Kidney (tissue), 14 donors: Measurements from ENCODE around the gene SLC35B4. TPM values are rescaled to one million over a fixed set of nuclear protein-coding genes. Genes with fewer than 3 reads are reported as not detected.
A peak's percentile ranks its signal among the peaks of the same experiment; 100 is the strongest.

Experiments
- DNase-seq, 5 donors: peaks; one replicate each; pipeline ENCODE4 v3.0.0-alpha.2; 2013 to 2020
- FAIRE-seq: peaks from 2 replicates; lab custom pipeline; 2012; peaks lifted over from hg19 to GRCh38; lab: Jason Lieb, UNC
- H3K27ac ChIP-seq, 2 donors: one replicate each; pipeline ENCODE4 v1.7.0; 2013; ENCODE audit warnings: low read depth in 2 of 2, low read length in 2 of 2, inconsistent platforms in 1 of 2
- H3K27me3 ChIP-seq: one replicate; pipeline ENCODE4 v1.7.1; 2013; ENCODE audit warnings: low read length, inconsistent platforms; ENCODE audit not compliant: control insufficient read depth, insufficient read depth
- H3K36me3 ChIP-seq, 3 donors: one replicate each; pipeline versions ENCODE4 v1.7.0 to v1.7.1; 2013; ENCODE audit warnings: low read length in 3 of 3, control low read depth in 1 of 3, inconsistent platforms in 1 of 3; ENCODE audit not compliant: insufficient read depth in 3 of 3, control insufficient read depth in 2 of 3
- H3K4me1 ChIP-seq, 3 donors: one replicate each; pipeline versions ENCODE4 v1.7.0 to v1.7.1; 2013; ENCODE audit warnings: low read length in 3 of 3, inconsistent platforms in 1 of 3, low read depth in 1 of 3; ENCODE audit not compliant: control insufficient read depth in 2 of 3, insufficient read depth in 2 of 3
- H3K4me3 ChIP-seq, 3 donors: one replicate each; pipeline versions ENCODE4 v1.7.0 to v1.8.1; 2013; ENCODE audit warnings: low read length in 3 of 3, control low read depth in 1 of 3, inconsistent platforms in 1 of 3
- H3K9ac ChIP-seq, 3 donors: one replicate each; pipeline versions ENCODE4 v1.7.0 to v1.7.1; 2013; ENCODE audit warnings: low read length in 3 of 3, control low read depth in 1 of 3, inconsistent platforms in 1 of 3
- H3K9me3 ChIP-seq, 3 donors: one replicate each; pipeline versions ENCODE4 v1.7.0 to v1.7.1; 2013; ENCODE audit warnings: low read length in 3 of 3, control low read depth in 1 of 3, inconsistent platforms in 1 of 3; ENCODE audit not compliant: control insufficient read depth in 2 of 3, insufficient read depth in 1 of 3
- CTCF ChIP-seq: IDR thresholded peaks from 3 replicates; pipeline ENCODE4 v1.5.1; 2012; ENCODE audit warnings: mild to moderate bottlenecking, moderate library complexity, borderline replicate concordance; ENCODE audit not compliant: insufficient read depth; ENCODE audit errors: extremely low read depth
- intact Hi-C: fragments of 100-400 bp; cut with DNase I; formaldehyde crosslinking; loops from one replicate; pipeline ENCODE4 v1.11.1; 2022
- polyA plus RNA-seq: library from polyadenylated mRNA; stranded (reverse); fragments of 350-450 nt; fragmentation: Illumina TruSeq; extraction: RNeasy Lipid Tissue Mini Kit (QIAGEN cat#74804); gene quantifications from one replicate; pipeline ENCODE4 v1.2.3, GENCODE V29; 2014; ENCODE audit warnings: low read depth, low replicate concordance; ENCODE audit not compliant: insufficient read depth
- total RNA-seq: library from RNA; stranded (reverse); fragmentation: NEBNext Ultra II Directional; extraction: Animal tissue kit (Norgen Biotek cat#: 25700); gene quantifications from one replicate; pipeline ENCODE4 v1.2.1, GENCODE V29; 2021
- donor health status: control.
- donor health status: control.
- donor health status: control.
- donor health status: control.
- donor health status: control.
- donor health status: DM: yes; HTN: yes; CAD: no.
- donor health status: Normal renal cell carcinoma (clear cell type).

SLC35B4 gene
- total and polyA plus RNA-seq, 2 donors from 2014 or later = 12.9 to 19.6 TPM

DNA sequence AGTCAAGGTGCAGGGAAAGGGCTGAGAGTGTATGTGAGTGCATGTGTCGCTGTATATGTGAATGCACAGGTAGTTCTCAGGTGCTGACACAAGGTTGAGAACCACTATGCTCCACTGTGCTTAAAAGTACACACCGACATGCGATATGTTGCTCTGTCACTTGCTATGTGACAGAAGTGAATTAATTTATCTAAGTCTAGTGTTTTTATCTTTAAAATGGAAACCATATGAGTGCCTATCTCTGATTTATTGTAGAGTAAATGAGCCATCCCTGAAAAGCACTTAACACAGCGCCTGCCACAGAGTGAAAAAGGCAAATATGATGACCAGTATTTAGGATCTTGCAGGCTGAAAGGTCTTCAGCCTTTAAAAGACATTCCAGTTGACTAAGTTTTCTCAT is 4.9 kb downstream of the SLC35B4 start:
- H3K36me3 ChIP-seq = peaks cover 0 to 5% (median 0%) of the 10 kb centered on the region in 3 donors
- H3K9me3 ChIP-seq = no peaks in the 10 kb centered on the region
- no peak overlapping the region for H3K9ac ChIP-seq
- peak overlapping the region in 1 of 2 donors; percentile 58 for H3K27ac ChIP-seq
- no peak for TF ChIP-seq CTCF
- peaks cover 0 to 10% (median 0%) of the 10 kb centered on the region in 3 donors for H3K4me1 ChIP-seq
- no peaks in the 10 kb centered on the region for H3K27me3 ChIP-seq
- FAIRE-seq = no peak
- no peak for DNase-seq
- intact Hi-C loops = no loop called here
- no peak overlapping the region for H3K4me3 ChIP-seq

DNA sequence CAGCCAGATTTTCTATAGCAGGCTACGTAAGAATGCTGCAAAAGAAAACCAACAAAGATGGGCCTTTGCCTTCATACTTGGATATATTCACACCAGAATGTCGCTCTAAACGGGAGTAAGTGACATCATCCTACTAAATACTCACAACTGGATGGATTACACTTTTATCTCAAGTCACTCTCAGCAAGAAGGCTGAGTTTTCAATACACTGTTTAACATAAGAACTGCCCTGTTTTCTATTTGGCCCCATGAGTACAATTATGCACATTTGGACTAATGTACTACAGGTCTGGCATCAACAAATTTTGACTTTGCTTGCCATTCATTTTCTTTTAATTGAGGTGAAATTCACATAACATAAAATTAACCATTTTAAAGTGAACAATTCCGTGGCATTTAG is 8.2 kb downstream of the SLC35B4 start:
- Histone ChIP-seq H3K4me1 (peaks cover 0 to 7% (median 0%) of the 10 kb centered on the region in 3 donors), H3K27ac (no peak overlapping the region), H3K9ac (no peak overlapping the region), H3K9me3 (no peaks in the 10 kb centered on the region), H3K4me3 (no peak overlapping the region), H3K36me3 (peaks cover 4 to 16% (median 12%) of the 10 kb centered on the region in 3 donors), H3K27me3 (no peaks in the 10 kb centered on the region)
- intact Hi-C loops = no loop called here
- DNase-seq = no peak
- FAIRE-seq = no peak
- no peak for TF ChIP-seq CTCF

DNA sequence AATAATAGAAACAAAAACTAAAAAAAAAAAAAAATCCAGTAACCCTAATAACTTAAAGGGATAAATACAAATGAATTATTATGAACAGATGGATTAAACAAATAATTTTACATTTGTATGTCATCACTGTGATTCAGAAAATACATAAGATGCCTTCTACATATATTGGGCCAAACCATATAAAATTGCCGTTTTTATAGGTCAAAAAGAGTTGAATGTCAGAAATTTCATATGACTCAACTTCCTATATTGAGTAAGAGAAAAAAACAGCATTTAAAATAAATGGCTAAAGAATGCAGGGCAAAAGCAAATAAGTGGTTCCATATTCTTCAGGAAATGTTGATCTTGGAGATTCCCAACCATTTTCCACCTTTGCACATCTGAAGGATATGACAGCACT is 9.4 kb downstream of the SLC35B4 start:
- no peak overlapping the region for H3K9ac ChIP-seq
- H3K27me3 ChIP-seq = no peaks in the 10 kb centered on the region
- no peak overlapping the region for H3K4me3 ChIP-seq
- no peak for TF ChIP-seq CTCF
- no peaks in the 10 kb centered on the region for H3K9me3 ChIP-seq
- DNase-seq (no peak), FAIRE-seq (no peak)
- H3K4me1 ChIP-seq = no peaks in the 10 kb centered on the region
- intact Hi-C loops = no loop called here
- H3K27ac ChIP-seq = no peak overlapping the region
- H3K36me3 ChIP-seq = peaks cover 4 to 20% (median 12%) of the 10 kb centered on the region in 3 donors

DNA sequence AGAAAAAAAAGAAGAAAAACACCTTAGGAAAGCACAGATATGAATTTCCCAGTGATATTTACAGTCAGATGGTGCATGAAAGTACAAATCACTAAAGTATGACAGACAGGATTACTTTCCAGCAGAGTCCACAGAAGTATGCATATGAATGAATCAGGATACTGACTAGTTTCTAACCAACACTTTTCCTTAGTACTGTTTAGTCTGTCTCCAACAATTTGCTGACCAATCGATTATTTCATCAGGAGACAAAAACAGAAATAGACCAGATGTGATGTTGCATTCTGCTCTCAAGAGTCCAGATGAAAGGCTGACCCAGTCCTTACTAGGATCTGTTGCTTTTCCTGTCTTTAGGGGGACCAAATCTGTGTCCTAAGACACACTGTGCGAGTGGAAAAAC is 14.6 kb downstream of the SLC35B4 start:
- H3K36me3 ChIP-seq = peaks cover 4 to 44% (median 14%) of the 10 kb centered on the region in 3 donors

More for the DNA sequence above, 14.6 kb downstream of the SLC35B4 start:
- TF ChIP-seq CTCF = no peak
- no peak for FAIRE-seq
- H3K27ac ChIP-seq = peak overlapping the region; percentile 7 to 23
- no peak for DNase-seq
- H3K4me3 ChIP-seq = no peak overlapping the region
- H3K4me1 ChIP-seq = peaks cover 0 to 12% (median 2%) of the 10 kb centered on the region in 3 donors
- H3K27me3 ChIP-seq = no peaks in the 10 kb centered on the region
- no peaks in the 10 kb centered on the region for H3K9me3 ChIP-seq
- H3K9ac ChIP-seq = no peak overlapping the region
- intact Hi-C loops = no loop called here
